ENCODE measurements around the gene CEACAM21.
"Not testable (repeated sequence)": the region's sequence is repeated elsewhere in the genome, so short reads cannot be mapped to it uniquely, and the experiment has no call there.

Gene CEACAM21

GRCh38 chr19:41569481-41570150 lies 6.3 kb upstream of the CEACAM21 start:
- H3K4me3 ChIP-seq (ENCODE audit: low read depth, low read length), result no peak overlapping the region
- no peak for DNase-seq (ENCODE audit: low read depth)
- no peak for TF ChIP-seq CTCF (IDR thresholded peaks at IDR 0.05; ENCODE audit: insufficient read depth, low read depth, low read length, missing control alignments)

GRCh38 chr19:41570179-41570578 lies 5.8 kb upstream of the CEACAM21 start:
- H3K4me3 ChIP-seq (ENCODE audit: low read depth, low read length), result no peak overlapping the region
- no peak for DNase-seq (ENCODE audit: low read depth)
- no peak for TF ChIP-seq CTCF (IDR thresholded peaks at IDR 0.05; ENCODE audit: insufficient read depth, low read depth, low read length, missing control alignments)

GRCh38 chr19:41570639-41571112 lies 5.3 kb upstream of the CEACAM21 start:
- TF ChIP-seq CTCF (IDR thresholded peaks at IDR 0.05; ENCODE audit: insufficient read depth, low read depth, low read length, missing control alignments), result peak; percentile 94
- DNase-seq (ENCODE audit: low read depth), result peak; percentile 88
- no peak overlapping the region for H3K4me3 ChIP-seq (ENCODE audit: low read depth, low read length)

- TF ChIP-seq CTCF (IDR thresholded peaks at IDR 0.05; ENCODE audit: insufficient read depth, low read depth, low read length, missing control alignments), result no peak
- DNase-seq (ENCODE audit: low read depth), result no peak
- no peak overlapping the region for H3K4me3 ChIP-seq (ENCODE audit: low read depth, low read length)
Observed at GRCh38 chr19:41577144-41577830, 1.3 kb downstream of the CEACAM21 start.

- DNase-seq (ENCODE audit: low read depth), result no peak
- no peak overlapping the region for H3K4me3 ChIP-seq (ENCODE audit: low read depth, low read length)
- no peak for TF ChIP-seq CTCF (IDR thresholded peaks at IDR 0.05; ENCODE audit: insufficient read depth, low read depth, low read length, missing control alignments)
Observed at GRCh38 chr19:41577833-41578232, 1.9 kb downstream of the CEACAM21 start.

- no peak for TF ChIP-seq CTCF (IDR thresholded peaks at IDR 0.05; ENCODE audit: insufficient read depth, low read depth, low read length, missing control alignments)
- no peak overlapping the region for H3K4me3 ChIP-seq (ENCODE audit: low read depth, low read length)
- no peak for DNase-seq (ENCODE audit: low read depth)
Observed at GRCh38 chr19:41578886-41579285, 2.9 kb downstream of the CEACAM21 start.

- H3K4me3 ChIP-seq (ENCODE audit: low read depth, low read length); DNase-seq (ENCODE audit: low read depth): not testable (repeated sequence)
Observed at GRCh38 chr19:41581068-41581467, 5.1 kb downstream of the CEACAM21 start.

- DNase-seq (ENCODE audit: low read depth); H3K4me3 ChIP-seq (ENCODE audit: low read depth, low read length): not testable (repeated sequence)
Observed at GRCh38 chr19:41582577-41583182, 6.7 kb downstream of the CEACAM21 start.

Measured in GM12865 (cell line).